Dermis microvascular lymphatic vessel endothelial cell (primary cell): ENCODE results near the gene CAST. TPM values are rescaled to one million over a fixed set of nuclear protein-coding genes. Genes with fewer than 3 reads are reported as not detected.

Experiments
- DNase-seq, 2 donors: peaks; one replicate each; pipeline versions ENCODE4 v3.0.0 to v3.0.0-alpha.2; 2010; ENCODE audit warnings: low read depth in 2 of 2
- total RNA-seq: library from RNA; depleted of rRNA; stranded (reverse); fragments of >200 nt; gene quantifications from 2 replicates; pipeline ENCODE4 v1.2.1, GENCODE V29; 2014

Gene CAST
- total RNA-seq, 1 donor from 2014 or later = 98.1 TPM

- no peak for DNase-seq
Measured at GRCh38 chr5:96706433-96707111, 44.4 kb downstream of the CAST start.

- DNase-seq = no peak
Measured at GRCh38 chr5:96708600-96708999, 46.4 kb downstream of the CAST start.

GRCh38 chr5:96709152-96709821 is 47.1 kb downstream of the CAST start:
- peak in 1 of 2 donors; percentile 27 for DNase-seq

GRCh38 chr5:96712100-96712746 is 50.0 kb downstream of the CAST start:
- DNase-seq = no peak

DNA sequence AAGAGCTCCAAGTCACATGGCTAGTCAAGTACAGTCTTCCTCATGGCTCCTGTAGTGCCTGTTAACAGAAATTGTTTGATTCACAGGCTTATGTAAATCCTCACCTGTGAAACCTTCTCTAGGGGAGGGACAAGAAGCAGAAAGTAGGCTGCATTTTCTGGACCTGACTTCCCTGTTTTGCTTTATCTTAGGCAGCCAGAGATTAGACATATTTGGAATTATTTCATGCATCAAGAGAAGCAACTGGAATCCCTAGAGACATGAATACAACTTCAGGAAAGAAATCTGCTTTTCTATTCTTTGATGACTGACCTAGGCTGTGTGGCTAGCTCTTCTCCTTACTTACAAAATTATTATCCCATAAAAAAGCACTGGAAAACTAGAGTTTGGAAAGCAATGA is 52.3 kb downstream of the CAST start:
- DNase-seq = no peak

- peak; percentile 87 to 90 for DNase-seq
Measured at GRCh38 chr5:96714951-96715451, 52.8 kb downstream of the CAST start.

GRCh38 chr5:96716007-96716406 is 53.8 kb downstream of the CAST start:
- no peak for DNase-seq

- DNase-seq = no peak
Measured at GRCh38 chr5:96716716-96717115, 54.5 kb downstream of the CAST start.

- no peak for DNase-seq
Measured at GRCh38 chr5:96717874-96718273, 55.7 kb downstream of the CAST start.

GRCh38 chr5:96718635-96719077 is 56.5 kb downstream of the CAST start:
- DNase-seq = peak in 1 of 2 donors; percentile 51

- no peak for DNase-seq
Measured at GRCh38 chr5:96720408-96720807, 58.2 kb downstream of the CAST start.

DNA sequence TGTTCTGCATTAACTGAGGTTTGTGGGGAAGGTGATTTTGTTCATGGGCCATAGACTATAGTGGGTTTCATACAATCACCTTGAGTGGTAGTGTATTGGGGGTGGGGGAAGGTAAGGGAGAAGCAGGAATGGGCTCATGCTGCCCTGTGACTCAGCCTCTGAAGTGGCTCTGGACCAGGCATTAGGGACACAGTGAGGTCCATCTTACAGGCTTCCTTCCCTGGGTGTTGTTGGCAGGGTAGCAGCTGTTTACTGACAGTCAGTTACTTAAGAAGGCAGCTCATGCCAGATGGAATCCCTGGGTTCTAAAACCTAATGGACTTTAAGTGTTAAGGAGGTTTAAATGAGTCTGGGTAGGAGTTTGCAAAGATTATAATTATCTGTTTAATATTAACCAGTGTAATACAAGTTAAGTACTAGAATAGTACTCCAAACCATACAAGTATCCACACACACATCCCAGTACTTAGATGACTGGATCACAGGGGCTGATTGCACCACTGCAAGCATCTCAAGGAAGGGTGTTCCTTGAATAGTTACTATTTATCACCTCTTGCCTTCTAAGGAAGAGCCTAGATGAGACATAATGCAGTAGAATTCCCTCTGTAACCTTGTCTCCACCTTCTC is 59.3 kb downstream of the CAST start:
- peak in 1 of 2 donors; percentile 21 for DNase-seq

DNA sequence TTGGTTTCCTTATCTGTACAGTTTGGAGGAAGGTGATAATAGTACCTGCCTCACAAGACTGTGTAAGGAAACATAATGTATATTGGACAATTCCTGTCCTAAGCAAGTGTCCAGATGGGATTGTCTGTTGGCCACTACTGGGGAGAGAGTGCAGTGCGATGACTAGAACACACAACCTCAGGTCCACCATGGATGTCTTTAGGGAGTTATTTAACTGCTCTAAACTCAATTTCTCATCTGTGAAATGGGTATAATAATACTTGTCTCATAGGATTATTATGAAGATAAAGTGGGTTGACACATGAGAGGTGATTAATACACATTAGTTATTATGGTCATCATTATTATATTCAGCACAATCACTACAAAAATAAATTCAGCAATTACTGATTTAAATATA is 63.1 kb downstream of the CAST start:
- no peak for DNase-seq

GRCh38 chr5:96726802-96727201 is 64.6 kb downstream of the CAST start:
- DNase-seq = no peak

DNA sequence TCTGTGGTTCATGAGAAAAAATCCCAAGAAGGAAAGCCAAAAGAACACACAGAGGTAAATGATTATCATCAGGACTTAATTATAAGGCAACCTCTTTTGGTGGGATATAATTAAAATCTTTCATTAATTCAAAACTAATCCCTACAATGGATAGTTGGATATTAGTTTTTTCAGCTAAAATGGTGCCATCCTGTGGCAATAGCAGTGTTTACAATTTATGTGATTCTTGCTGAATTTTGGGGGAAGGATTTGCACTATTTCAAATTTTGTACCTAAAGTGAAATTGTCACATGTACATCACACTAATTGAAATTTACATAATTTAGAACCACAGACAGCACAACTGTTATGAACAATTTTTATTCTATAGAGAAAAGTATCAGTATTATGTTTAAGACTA is 67.0 kb downstream of the CAST start:
- no peak for DNase-seq

- DNase-seq = no peak
Measured at GRCh38 chr5:96730586-96730985, 68.4 kb downstream of the CAST start.

- no peak for DNase-seq
Measured at GRCh38 chr5:96733771-96734500, 71.8 kb downstream of the CAST start.

DNA sequence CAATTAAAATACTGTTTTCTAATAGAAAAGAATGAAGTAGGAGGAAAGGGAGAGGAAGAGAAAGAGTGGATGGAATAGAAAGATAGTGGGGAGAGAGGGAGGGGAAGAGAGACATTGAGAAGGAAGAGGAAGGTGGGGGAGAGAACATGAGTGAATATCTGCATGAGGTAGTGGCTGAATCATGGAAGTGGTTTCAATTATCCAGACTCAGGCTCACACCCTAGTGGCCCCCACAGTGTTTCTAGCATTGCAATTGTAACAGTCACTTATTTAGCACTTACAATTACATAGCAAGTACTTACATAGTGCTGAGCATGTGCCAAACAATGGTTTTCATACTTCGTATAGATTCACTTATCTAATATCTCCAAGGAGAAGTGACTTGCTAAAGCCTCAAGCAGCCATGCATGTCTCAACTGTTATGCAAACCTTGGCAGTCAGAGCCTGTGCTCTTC is 72.7 kb downstream of the CAST start:
- DNase-seq = peak in 1 of 2 donors; percentile 10

GRCh38 chr5:96736937-96737336 is 74.8 kb downstream of the CAST start:
- DNase-seq = no peak

DNA sequence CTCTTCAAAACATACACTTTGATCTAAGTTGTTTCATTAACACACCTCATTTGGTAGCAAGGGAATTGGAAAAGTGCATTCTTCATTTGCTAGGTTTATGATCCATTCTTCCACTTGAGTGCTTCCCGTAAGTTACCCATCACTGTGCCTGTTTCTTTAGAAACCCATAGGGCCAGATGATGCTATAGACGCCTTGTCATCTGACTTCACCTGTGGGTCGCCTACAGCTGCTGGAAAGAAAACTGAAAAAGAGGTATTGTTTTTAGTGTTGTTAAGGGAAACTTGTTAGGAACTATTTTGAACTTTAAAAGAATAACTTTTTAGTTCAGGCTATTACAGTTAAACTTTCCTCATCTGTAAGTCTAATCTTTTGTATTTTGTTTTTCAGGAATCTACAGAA is 78.9 kb downstream of the CAST start:
- no peak for DNase-seq

- no peak for DNase-seq
Measured at GRCh38 chr5:96741891-96742309, 79.7 kb downstream of the CAST start.
